Measurements from ENCODE around the gene ABCA13. TPM values are rescaled to one million over a fixed set of nuclear protein-coding genes. Genes with fewer than 3 reads are reported as not detected.

The ABCA13 gene
- total RNA-seq, 1 donor from 2014 or later, result 0.69 TPM

GRCh38 chr7:48252995-48253394 is 81.7 kb downstream of the ABCA13 start:
- no peak for DNase-seq (ENCODE audit: low read depth)
- no peak for TF ChIP-seq CTCF (conservative IDR thresholded peaks at IDR 0.05; ENCODE audit: low read depth, low read length)
- H3K4me3 ChIP-seq (ENCODE audit: low read depth, low read length), result no peak overlapping the region

GRCh38 chr7:48255046-48255445 is 83.8 kb downstream of the ABCA13 start:
- peak; percentile 15 for DNase-seq (ENCODE audit: low read depth)
- TF ChIP-seq CTCF (conservative IDR thresholded peaks at IDR 0.05; ENCODE audit: low read depth, low read length), result no peak
- no peak overlapping the region for H3K4me3 ChIP-seq (ENCODE audit: low read depth, low read length)

GRCh38 chr7:48259463-48260280 is 88.4 kb downstream of the ABCA13 start:
- no peak for DNase-seq (ENCODE audit: low read depth)
- TF ChIP-seq CTCF (conservative IDR thresholded peaks at IDR 0.05; ENCODE audit: low read depth, low read length), result no peak

GRCh38 chr7:48261696-48262095 is 90.4 kb downstream of the ABCA13 start:
- TF ChIP-seq CTCF (conservative IDR thresholded peaks at IDR 0.05; ENCODE audit: low read depth, low read length), result no peak
- DNase-seq (ENCODE audit: low read depth), result no peak

More at GRCh38 chr7:48259463-48260280, 88.4 kb downstream of the ABCA13 start:
- no peak overlapping the region for H3K4me3 ChIP-seq (ENCODE audit: low read depth, low read length)

GRCh38 chr7:48262606-48263310 is 91.5 kb downstream of the ABCA13 start:
- no peak overlapping the region for H3K4me3 ChIP-seq (ENCODE audit: low read depth, low read length)
- no peak for DNase-seq (ENCODE audit: low read depth)
- no peak for TF ChIP-seq CTCF (conservative IDR thresholded peaks at IDR 0.05; ENCODE audit: low read depth, low read length)

More at GRCh38 chr7:48261696-48262095, 90.4 kb downstream of the ABCA13 start:
- no peak overlapping the region for H3K4me3 ChIP-seq (ENCODE audit: low read depth, low read length)

GRCh38 chr7:48263311-48263650 is 92.0 kb downstream of the ABCA13 start:
- TF ChIP-seq CTCF (conservative IDR thresholded peaks at IDR 0.05; ENCODE audit: low read depth, low read length), result no peak
- H3K4me3 ChIP-seq (ENCODE audit: low read depth, low read length), result no peak overlapping the region
- no peak for DNase-seq (ENCODE audit: low read depth)
